Upper lobe of left lung (tissue), 4 donors: Measurements from ENCODE around the gene MIX23.

ENCODE experiments used
- EP300 ChIP-seq, 4 donors: sonication (generic); formaldehyde crosslinking; IDR thresholded peaks; one replicate each; pipeline ENCODE4 v1.5.1; 2017; ENCODE audit warnings: antibody characterized with exemption in 4 of 4, control low read depth in 2 of 4
- POLR2A ChIP-seq, 4 donors: fragments of 450-650 bp; IDR thresholded peaks; one replicate each; pipeline ENCODE4 v1.5.1; 2016 to 2017; ENCODE audit warnings: antibody characterized with exemption in 4 of 4, mild to moderate bottlenecking in 2 of 4
- POLR2AphosphoS5 ChIP-seq, 2 donors: sonication (generic); formaldehyde crosslinking; IDR thresholded peaks; one replicate each; pipeline ENCODE4 v1.5.1; 2017; ENCODE audit warnings: antibody characterized with exemption in 2 of 2
- TF ChIP-seq, protein P1 (sequence below), 6 experiments: fragments of 450-650 bp in 4 of 6; fragments of 200-600 bp in 2 of 6; sonication (generic) in 2 of 6; IDR thresholded peaks; one replicate each; pipeline ENCODE4 v1.5.1; 2016 to 2019; ENCODE audit warnings: antibody characterized with exemption in 6 of 6

DNA sequence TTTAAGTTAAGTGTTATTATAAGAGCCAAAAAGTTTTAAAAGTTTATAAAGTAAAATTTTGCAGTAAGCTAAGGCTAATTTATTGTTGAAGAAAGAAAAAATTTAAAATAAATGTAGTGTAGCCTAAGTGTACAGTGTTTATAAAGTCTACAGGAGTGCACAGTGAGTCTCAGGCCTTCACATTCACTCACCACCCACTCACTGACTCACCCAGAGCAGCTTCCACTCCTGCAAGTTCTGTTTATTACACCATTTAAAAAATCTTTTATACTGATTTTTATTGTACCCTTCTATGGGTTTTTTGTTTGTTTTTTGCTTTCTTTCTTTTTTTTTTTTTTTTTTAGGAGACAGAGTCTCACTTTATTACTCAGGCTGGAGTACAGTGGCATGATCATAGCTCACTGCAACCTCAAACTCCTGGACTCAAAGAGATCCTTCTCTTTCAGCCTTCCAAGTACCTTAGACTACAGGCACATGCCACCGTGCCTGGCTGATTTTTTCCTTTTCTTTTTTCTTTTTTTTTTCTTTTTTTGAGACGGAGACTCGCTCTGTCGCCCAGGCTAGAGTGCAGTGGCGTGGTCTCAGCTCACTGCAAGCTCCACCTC lies 32.1 kb downstream of the MIX23 start:
- TF ChIP-seq POLR2A (IDR thresholded peaks at IDR 0.05): no peak
- TF ChIP-seq, protein P1, sequence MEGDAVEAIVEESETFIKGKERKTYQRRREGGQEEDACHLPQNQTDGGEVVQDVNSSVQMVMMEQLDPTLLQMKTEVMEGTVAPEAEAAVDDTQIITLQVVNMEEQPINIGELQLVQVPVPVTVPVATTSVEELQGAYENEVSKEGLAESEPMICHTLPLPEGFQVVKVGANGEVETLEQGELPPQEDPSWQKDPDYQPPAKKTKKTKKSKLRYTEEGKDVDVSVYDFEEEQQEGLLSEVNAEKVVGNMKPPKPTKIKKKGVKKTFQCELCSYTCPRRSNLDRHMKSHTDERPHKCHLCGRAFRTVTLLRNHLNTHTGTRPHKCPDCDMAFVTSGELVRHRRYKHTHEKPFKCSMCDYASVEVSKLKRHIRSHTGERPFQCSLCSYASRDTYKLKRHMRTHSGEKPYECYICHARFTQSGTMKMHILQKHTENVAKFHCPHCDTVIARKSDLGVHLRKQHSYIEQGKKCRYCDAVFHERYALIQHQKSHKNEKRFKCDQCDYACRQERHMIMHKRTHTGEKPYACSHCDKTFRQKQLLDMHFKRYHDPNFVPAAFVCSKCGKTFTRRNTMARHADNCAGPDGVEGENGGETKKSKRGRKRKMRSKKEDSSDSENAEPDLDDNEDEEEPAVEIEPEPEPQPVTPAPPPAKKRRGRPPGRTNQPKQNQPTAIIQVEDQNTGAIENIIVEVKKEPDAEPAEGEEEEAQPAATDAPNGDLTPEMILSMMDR (IDR thresholded peaks at IDR 0.05): no peak
- TF ChIP-seq EP300 (IDR thresholded peaks at IDR 0.05): no peak
- no peak for TF ChIP-seq POLR2AphosphoS5 (IDR thresholded peaks at IDR 0.05)
